ENCODE measurements around the gene ACTL8. TPM values are rescaled to one million over a fixed set of nuclear protein-coding genes. Genes with fewer than 3 reads are reported as not detected.

ACTL8 gene
- total RNA-seq, 3 donors from 2014 or later (not counting 1 experiment from before 2014, with no cell fraction given) = not detected

- no peak for TF ChIP-seq CTCF (IDR thresholded peaks at IDR 0.05)
- DNase-seq (no peak), ATAC-seq (no peak)
- Histone ChIP-seq H3K27ac (ENCODE audit: low read length) (no peak overlapping the region), H3K9me3 (ENCODE audit: control insufficient read depth, insufficient read depth, low read length) (no peaks in the 10 kb centered on the region), H3K4me3 (ENCODE audit: low read length) (no peak overlapping the region), H3K4me1 (ENCODE audit: control insufficient read depth, insufficient read depth, low read length) (no peaks in the 10 kb centered on the region), H3K36me3 (ENCODE audit: control insufficient read depth, insufficient read depth, low read length) (no peaks in the 10 kb centered on the region), H3K27me3 (ENCODE audit: control insufficient read depth, insufficient read depth, low read length) (no peaks in the 10 kb centered on the region)
- 63% methylated on average over 3 of the region's 3 CpGs for WGBS (ENCODE audit: insufficient coverage)
- Mint-ChIP-seq H3K4me3 (no peak overlapping the region), H3K36me3 (no peaks in the 10 kb centered on the region), H3K27me3 (ENCODE audit: low read depth in 2 of 2) (peaks cover 0 to 6% of the 10 kb centered on the region in 2 donors), H3K9me3 (peaks cover 0 to 2% of the 10 kb centered on the region in 2 donors), H3K27ac (no peak overlapping the region), H3K4me1 (no peaks in the 10 kb centered on the region)
- intact Hi-C loops (cut with micrococcal nuclease) = no loop called here
These were observed 92.0 kb downstream of the ACTL8 start for GRCh38 chr1:17847111-17847510.

GRCh38 chr1:17849216-17849615 is 94.1 kb downstream of the ACTL8 start:
- Mint-ChIP-seq H3K9me3 (peaks cover 0 to 2% of the 10 kb centered on the region in 2 donors), H3K27ac (no peak overlapping the region), H3K27me3 (ENCODE audit: low read depth in 2 of 2) (peaks cover 0 to 3% of the 10 kb centered on the region in 2 donors), H3K4me3 (no peak overlapping the region), H3K36me3 (no peaks in the 10 kb centered on the region), H3K4me1 (no peaks in the 10 kb centered on the region)
- intact Hi-C loops (cut with micrococcal nuclease) = no loop called here
- no peak for ATAC-seq
- Histone ChIP-seq H3K4me1 (ENCODE audit: control insufficient read depth, insufficient read depth, low read length) (no peaks in the 10 kb centered on the region), H3K9me3 (ENCODE audit: control insufficient read depth, insufficient read depth, low read length) (no peaks in the 10 kb centered on the region), H3K4me3 (ENCODE audit: low read length) (no peak overlapping the region), H3K36me3 (ENCODE audit: control insufficient read depth, insufficient read depth, low read length) (no peaks in the 10 kb centered on the region), H3K27ac (ENCODE audit: low read length) (no peak overlapping the region), H3K27me3 (ENCODE audit: control insufficient read depth, insufficient read depth, low read length) (no peaks in the 10 kb centered on the region)
- WGBS (ENCODE audit: insufficient coverage) = 76% methylated on average over 3 of the region's 3 CpGs
- TF ChIP-seq CTCF (IDR thresholded peaks at IDR 0.05) = no peak
- no peak for DNase-seq

- Histone ChIP-seq H3K36me3 (ENCODE audit: control insufficient read depth, insufficient read depth, low read length) (no peaks in the 10 kb centered on the region), H3K4me3 (ENCODE audit: low read length) (no peak overlapping the region), H3K27ac (ENCODE audit: low read length) (no peak overlapping the region), H3K27me3 (ENCODE audit: control insufficient read depth, insufficient read depth, low read length) (no peaks in the 10 kb centered on the region), H3K9me3 (ENCODE audit: control insufficient read depth, insufficient read depth, low read length) (no peaks in the 10 kb centered on the region), H3K4me1 (ENCODE audit: control insufficient read depth, insufficient read depth, low read length) (no peaks in the 10 kb centered on the region)
- 76% methylated on average over 6 of the region's 8 CpGs for WGBS (ENCODE audit: insufficient coverage)
- DNase-seq (no peak), ATAC-seq (no peak)
- H3K27me3 Mint-ChIP-seq (ENCODE audit: low read depth in 2 of 2) = peaks cover 0 to 3% of the 10 kb centered on the region in 2 donors
- peaks cover 0 to 2% of the 10 kb centered on the region in 2 donors for H3K9me3 Mint-ChIP-seq
- TF ChIP-seq CTCF (IDR thresholded peaks at IDR 0.05) = no peak
- H3K27ac Mint-ChIP-seq = no peak overlapping the region
- intact Hi-C loops (cut with micrococcal nuclease) = no loop called here
- no peaks in the 10 kb centered on the region for H3K36me3 Mint-ChIP-seq
- no peak overlapping the region for H3K4me3 Mint-ChIP-seq
- H3K4me1 Mint-ChIP-seq = no peaks in the 10 kb centered on the region
These were observed 95.9 kb downstream of the ACTL8 start for GRCh38 chr1:17851056-17851455.

GRCh38 chr1:17852383-17852782 is 97.2 kb downstream of the ACTL8 start:
- no peak for ATAC-seq
- DNase-seq = no peak
- peaks cover 0 to 2% of the 10 kb centered on the region in 2 donors for H3K9me3 Mint-ChIP-seq
- Histone ChIP-seq H3K4me1 (ENCODE audit: control insufficient read depth, insufficient read depth, low read length) (no peaks in the 10 kb centered on the region), H3K9me3 (ENCODE audit: control insufficient read depth, insufficient read depth, low read length) (no peaks in the 10 kb centered on the region), H3K27ac (ENCODE audit: low read length) (no peak overlapping the region), H3K4me3 (ENCODE audit: low read length) (no peak overlapping the region), H3K27me3 (ENCODE audit: control insufficient read depth, insufficient read depth, low read length) (no peaks in the 10 kb centered on the region), H3K36me3 (ENCODE audit: control insufficient read depth, insufficient read depth, low read length) (no peaks in the 10 kb centered on the region)
- H3K4me1 Mint-ChIP-seq = no peaks in the 10 kb centered on the region
- TF ChIP-seq CTCF (IDR thresholded peaks at IDR 0.05) = no peak
- H3K27ac Mint-ChIP-seq = no peak overlapping the region
- no peaks in the 10 kb centered on the region for H3K36me3 Mint-ChIP-seq
- intact Hi-C loops (cut with micrococcal nuclease) = no loop called here
- peaks cover 0 to 3% of the 10 kb centered on the region in 2 donors for H3K27me3 Mint-ChIP-seq (ENCODE audit: low read depth in 2 of 2)
- no peak overlapping the region for H3K4me3 Mint-ChIP-seq
- 85% methylated on average over 5 of the region's 5 CpGs for WGBS (ENCODE audit: insufficient coverage)
